ENCODE measurements around the gene RBMS1.
A peak's percentile ranks its signal among the peaks of the same experiment; 100 is the strongest.

The RBMS1 gene

DNA sequence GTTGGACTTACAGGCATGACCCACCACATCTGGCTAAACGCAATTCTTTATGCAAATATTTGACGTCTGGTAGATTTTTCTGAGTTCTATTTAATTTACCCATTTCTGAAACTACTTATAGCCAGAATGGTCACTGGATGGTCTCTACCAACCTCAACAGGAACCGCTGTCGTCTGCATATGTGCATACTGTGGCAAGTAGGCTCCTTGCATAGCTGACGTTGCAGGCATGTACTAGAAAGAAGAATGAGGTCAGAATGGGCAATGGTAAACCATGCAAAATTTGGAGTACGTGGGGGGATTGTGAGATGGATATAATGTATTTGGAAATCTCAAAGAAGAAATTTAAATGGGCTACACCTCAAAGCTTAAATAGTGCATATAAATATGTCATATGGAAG lies 216.5 kb downstream of the RBMS1 start:
- DNase-seq (ENCODE audit: low read depth) = no peak

DNA sequence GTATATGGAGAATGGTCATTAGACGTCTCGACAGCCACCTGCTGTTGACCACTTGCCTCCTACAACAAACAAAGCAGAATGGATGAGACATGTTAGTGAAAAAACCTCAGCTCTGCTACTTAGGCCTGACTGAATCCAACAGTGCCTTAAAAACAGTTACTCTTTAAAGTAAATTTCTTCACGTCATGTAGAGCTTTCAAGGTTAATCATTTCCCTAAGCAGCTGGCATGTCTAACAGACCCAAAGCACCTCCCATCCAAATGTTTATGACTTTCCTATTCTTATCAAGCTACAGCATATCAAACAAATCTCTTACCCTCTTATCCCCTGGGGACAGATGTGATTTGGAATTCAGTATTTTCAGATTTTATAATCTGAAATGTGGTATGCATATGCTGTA lies 218.0 kb downstream of the RBMS1 start:
- no peak for DNase-seq (ENCODE audit: low read depth)

DNA sequence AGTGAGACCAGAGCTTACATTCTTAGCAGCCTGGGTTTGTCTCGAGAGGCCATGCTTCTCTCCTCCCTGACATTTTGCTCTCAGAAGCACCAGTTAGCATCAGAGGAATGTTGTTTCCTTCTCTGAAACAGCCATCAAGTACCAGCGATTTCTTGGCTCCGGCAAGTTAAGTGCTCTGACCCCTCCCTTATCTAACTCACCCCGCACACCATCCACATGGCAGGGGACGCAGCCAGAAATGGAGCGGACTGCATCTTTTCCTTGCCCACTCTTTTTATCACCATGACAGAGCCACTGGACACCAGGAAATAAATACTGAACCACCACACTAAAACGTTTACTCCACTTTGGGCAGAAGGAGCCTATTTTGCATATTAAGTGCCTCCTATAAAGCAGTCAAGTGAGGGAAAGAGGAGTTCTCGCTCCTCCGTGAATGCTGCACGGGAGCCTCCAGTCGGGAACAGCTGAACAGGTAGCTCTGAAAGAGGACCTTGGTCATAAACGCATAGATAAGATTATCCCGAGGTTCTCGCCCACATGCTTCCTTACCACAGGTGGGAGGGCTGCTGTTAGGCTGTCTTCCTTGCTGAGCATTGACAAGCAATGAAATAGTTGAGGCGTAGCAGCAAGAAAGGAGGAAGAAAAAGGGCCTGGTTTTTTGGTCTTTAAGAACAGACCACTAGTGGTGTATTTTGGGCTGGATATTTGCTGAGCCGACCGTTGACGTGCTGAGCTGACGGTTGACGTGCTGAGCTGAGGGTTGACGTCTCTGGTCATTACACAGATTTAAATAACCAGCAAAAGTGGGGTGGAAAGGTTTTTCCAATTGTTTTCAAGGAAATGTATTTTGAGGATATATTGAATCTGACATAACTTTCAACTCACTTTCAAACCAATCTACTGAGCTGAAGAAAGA lies 222.2 kb downstream of the RBMS1 start:
- no peak for DNase-seq (ENCODE audit: low read depth)

DNA sequence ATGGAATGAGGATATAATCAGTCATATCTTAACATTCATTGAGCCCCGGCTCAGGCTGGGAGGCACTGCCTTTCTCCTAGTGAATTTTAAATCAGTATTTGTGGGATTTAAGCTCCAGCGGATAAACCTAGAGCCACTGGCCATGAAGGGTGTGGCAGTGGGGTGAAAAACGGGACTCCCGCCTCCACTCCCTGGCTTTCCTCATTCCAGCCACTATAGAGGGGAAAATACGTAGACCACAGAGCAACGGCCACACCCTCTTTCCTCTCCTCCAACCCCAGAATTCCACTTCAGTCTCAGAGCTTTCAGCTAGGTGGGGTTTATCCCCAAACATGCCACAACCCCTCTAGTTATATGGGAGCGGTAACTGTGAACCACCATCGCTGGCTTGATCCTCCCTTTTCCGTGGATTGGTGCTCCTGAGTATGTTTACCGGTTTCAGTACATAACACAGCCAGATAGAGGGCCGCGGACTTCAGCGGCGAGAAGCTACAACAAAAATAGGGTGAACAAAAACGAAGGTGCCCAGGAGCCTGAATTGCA lies 223.0 kb downstream of the RBMS1 start:
- no peak for DNase-seq (ENCODE audit: low read depth)

DNA sequence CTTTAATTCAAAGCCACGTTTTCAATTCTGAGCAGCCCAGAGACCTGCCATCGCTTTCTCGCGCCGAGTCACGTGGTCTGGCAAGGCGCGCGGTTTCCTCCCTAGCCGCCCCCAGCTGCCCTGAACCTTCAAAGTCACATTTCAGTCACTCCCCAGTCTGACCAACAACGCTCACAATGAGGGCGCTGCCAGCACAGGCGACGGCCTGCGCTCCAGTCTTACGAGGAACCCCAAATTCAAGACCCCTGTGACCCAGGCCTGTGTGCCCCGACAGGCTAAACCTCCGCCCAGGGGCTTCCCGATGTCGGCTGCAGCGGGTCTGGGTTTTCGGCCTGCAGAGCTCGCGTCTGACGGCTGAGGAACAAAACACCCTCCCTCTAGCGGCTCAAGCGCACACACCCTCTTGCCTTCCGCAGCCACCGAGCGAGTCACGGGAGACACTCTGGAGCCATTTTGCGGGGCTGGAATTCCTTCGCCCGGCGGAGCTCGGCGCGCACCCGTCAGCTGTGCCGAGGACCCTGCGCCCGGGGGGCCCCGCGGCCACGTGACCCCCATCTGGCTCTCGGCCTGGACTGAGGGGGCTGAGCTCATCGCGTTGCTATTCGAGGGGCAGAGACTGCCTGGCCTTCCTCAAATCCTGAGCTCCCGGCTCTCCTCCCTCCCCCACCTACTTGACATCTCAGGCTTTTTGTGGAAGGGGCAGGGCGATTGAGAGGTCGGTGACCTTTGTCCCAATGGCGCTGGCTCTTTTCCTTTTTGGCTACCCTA lies 223.6 kb downstream of the RBMS1 start:
- peak; percentile 88 for DNase-seq (ENCODE audit: low read depth)

DNA sequence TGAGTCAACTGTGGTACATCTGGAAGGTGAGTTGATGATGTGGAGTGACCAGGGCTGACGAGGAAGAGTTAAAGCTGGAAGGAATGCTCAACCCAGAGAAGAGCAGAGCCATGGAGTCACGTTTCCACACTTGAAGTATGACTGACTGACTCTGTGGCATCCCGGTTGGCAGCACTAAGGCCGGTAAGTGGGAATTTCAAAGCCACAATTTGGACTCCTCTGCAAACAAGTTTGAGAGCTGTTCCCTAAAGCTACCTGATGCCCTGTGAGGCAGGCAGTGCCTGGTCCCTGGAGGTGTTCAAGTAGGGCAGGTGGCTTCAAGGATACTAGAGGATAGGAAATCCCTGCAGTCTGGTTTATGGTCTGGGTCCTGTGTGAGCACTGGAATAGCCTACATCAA lies 224.2 kb downstream of the RBMS1 start:
- DNase-seq (ENCODE audit: low read depth) = peak; percentile 24

DNA sequence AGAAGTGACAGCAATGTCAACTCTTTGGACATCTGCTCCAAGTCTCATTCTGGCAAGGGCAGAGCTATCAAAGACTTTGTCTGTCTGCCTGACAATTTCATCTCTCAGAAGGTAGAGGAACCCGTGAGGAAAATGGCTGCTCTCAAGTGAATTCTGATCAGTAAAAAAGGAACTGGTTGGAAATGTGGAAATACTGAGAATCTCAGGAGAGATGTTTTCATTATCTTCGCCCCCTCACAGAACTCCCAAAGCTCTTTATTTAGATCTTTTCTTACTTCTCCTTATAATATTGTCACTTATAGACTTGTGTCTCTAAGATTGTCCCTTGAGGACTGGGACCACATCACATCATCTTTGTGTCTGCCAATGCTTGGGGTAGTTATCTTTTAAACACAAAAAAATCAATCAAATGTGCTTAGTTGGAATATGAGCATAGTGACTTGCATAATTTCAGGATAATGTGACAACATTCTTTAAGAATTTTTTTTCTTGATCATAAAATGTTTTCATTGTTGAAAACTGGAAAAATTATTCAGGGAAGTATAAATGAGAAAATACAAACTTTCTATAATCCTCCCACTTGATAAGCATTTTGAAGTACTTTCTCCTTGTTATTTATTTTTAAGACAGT lies 225.3 kb downstream of the RBMS1 start:
- DNase-seq (ENCODE audit: low read depth) = no peak

DNA sequence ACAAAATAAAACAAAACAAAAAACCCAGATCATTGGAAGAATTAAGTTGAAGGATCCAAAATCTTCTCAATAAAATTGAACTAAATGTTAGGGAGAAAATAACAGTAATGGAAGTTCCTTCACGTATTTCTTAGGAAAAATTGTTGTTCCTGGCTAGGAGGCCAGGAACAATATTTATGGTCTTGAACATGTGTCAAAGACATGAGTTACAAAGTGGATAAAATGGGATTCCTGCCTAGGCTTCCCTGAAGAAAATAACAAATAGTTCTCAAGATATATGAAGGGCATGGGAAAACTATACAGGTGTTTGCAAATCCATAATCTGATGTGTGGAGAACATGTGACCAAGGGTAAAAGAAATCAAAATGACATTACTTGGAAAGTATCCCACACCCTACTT lies 225.9 kb downstream of the RBMS1 start:
- no peak for DNase-seq (ENCODE audit: low read depth)

DNA sequence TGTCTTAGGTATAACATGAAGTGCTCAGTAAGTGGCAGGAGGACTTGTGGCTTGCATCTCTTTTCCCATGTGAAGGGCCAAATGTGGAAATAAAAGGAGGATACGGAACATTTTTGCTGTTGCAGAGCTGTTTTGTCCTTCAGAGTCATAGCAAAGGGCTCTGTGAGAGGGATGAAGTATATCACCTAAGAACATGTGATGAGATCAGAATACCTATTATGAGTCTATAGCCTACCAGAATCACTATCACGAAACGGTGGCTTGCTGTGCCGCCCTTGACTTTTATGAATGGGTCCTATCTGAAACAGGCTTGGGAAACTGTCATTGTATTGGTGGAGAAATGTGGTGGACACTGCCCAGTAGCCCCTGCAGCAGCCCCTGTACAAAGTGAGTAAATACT lies 226.6 kb downstream of the RBMS1 start:
- no peak for DNase-seq (ENCODE audit: low read depth)

DNA sequence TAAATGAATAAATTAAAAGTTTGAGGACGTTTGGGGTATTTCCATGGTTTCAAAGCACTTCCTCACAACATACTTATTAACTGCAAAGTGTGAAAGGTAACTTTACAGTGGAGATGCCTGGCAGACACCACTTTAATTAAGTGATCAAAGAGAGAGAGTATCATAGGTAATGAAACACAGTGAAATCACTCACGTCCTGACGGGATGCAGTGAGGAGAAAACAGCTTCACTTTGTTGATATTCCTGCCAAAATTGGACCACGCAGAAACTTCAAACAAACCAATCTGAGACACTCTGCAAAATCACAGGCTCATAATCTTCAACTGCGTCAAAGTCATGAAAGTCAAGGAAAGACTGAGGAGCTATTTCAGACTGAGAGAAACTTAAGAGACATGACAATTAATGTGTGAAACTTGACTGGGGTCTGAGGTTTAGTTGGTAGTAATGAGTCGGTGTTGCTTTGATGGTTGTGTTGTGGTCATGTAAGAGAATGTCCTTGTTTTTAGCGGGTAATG lies 227.5 kb downstream of the RBMS1 start:
- DNase-seq (ENCODE audit: low read depth) = no peak

DNA sequence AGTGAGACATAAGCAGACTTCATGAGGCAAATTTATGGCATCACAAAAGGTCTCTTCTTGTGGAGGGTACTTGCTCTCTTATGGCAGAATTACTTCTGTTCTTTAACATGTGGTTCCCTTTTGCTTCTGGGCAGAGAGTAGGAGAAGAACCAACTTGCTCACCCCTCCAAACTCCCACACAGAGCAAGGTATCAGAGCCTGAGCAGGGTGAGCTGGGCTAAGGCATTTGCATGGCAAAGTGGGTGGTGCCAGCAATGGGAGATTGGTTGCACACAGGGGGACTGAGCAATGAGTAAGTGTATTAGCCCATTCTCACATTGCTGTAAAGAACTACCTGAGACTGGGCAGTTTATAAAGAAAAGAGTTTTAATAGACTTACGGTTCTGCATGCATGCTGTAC lies 229.3 kb downstream of the RBMS1 start:
- no peak for DNase-seq (ENCODE audit: low read depth)

DNA sequence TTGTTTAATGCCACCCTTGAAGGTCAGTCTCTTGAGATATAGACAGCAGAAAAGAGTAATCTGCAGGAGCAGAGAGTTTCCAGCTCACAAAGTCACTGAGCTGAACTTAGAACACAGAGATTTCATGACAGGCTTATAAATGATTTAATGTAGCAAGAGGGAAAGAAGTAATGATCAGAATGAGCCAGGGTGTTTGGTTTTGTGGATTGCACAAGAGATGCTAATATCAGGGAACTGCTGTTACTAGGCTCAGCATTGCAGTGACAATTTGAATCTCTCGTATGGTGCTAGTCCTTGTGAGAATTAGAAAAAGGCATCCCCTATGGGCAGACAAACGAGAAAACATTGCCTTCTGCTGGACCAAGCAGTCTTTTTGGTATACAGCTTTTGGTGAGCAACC lies 231.9 kb downstream of the RBMS1 start:
- DNase-seq (ENCODE audit: low read depth) = no peak

DNA sequence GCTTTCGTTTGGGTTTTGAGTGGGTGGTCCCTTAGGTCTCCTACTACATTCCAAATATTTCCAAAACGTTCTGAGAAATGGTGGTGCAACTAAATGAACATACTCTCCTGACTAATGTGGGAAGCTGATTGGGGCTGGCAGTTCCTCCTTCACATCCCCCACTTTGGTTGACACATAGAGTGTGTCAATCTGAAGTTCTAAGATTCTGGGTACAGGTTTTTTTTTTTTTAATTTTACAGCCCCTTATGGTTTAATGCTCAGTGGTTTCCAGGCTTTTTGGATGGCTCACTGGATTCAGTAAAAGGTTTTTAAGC lies 235.2 kb downstream of the RBMS1 start:
- no peak for DNase-seq (ENCODE audit: low read depth)

DNA sequence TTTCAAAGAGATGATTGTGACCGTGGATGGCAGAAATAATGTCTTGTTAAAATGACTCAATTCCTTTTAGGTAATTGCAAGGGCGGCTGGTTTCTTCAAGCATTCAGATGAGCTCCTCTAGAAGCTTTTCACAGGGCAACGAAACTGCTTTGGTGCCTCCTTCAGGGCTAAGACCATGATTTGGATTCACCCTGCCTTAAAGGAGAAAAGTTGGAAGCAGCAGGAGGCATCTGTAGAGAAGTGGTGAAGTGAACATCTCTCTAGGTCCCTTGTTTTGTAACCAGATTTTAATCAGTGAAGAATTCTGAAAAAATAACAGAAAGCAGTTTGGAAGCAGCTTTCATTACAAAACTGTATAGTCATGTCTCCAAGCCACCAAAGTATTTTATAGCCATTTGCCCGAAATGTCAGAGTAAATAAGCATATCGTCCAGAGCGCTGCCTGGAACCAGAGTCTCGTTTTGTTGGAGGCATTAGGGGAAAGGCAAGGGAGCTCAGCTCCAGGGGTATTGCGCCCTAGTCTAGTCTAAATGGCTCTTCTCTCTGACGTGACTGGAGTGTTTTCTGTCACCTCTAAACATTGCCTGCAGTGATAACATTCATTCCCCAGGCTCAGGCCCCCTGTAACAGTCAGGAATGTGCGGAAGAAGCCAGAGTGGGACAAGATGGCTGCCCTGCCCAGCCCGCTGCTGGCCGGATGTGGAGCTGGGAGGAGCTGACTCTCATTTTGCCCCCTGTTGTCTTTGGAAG lies 235.7 kb downstream of the RBMS1 start:
- DNase-seq (ENCODE audit: low read depth) = peak; percentile 59

DNA sequence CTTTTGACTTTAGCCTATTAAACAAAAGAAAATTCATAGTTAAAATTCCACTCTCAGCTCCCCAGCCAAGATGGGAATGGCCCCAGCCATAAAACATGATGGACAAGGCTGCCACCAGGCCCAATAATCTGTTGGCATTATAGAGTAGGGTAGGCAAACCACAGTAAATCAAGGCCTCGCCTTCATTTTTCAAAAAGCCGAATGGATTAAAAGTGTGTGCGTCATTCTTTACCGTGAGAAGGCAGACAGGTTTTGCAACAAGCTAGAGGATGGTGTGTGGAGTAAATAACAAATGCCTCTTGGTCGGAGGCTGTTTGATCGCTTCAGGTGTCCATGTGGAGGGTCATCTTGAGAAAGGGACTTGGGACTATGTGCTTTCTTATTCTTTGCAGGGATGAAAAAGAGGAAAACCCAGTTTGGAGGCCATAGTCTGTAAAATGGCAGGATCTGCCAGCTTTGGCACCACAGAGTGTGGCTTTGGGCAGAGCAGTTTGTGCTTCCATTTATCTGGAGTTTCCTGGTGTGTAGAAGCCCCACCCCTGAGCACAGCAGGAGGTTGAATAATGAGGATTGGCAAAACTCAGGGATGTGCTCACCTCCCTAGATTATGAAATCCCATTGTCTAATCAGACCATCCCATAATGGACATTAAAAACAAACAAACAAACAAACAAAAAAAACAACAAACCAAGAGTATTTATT lies 236.4 kb downstream of the RBMS1 start:
- no peak for DNase-seq (ENCODE audit: low read depth)

DNA sequence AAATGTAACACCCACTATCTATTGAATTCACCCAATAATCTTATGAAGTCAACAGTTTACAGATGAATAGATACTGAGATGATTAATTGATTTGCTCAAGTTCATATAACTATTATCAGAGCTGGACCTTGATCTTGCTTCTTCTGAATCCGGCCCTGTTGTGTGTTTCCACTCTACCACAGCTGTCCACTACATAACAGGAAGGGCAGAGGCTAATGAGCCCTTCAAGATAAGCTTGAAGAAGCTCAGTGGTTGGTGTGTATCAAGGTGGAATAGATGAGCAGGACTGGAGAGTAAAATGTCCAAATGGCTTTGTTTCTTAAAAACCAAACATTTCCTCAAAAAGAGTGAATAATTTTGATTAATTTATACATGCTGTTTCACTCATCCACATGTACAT lies 237.1 kb downstream of the RBMS1 start:
- DNase-seq (ENCODE audit: low read depth) = no peak

DNA sequence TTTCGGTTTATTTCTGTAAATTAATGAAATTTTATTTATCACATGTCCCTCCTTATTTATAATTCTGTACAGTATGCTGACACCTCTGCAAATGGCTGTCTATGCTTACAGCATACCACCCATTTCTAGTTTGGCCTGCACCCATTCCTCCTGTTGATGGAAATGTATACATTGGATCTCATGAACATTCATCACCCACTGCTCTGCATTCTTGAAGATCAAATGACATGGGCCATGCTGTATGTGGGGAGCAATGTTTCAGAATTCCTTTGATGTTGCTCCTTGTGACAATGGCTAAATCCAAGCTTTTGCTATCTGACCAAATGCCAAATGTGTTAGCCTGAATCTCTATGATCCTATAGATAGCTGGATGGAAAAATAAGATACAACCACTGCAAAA lies 238.2 kb downstream of the RBMS1 start:
- no peak for DNase-seq (ENCODE audit: low read depth)

DNA sequence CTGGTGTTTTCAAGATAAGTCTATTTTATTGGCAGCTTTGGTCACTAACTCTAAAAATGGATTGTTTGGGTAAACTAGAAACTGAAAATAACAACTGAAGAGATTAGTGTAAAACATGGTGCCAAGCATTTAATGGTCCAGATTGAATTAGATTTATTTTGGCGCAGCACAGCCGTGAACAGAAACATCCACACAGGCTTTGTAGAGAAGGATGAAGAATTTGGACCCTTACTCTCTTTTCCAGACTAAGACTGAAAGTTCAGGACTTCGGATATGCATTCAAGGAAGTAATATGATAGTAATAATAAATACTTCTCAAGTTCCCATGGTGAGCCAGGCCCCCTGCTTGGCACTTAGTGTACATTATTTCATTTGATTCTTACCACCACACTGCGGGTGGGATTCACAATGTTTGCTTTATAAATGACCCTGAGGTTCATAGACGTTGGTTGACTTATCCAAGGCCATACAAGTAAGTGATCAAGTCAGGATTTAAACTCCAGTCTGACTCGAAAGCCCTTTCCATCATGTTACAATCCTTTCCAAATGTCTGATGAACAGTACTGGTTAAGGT lies 239.3 kb downstream of the RBMS1 start:
- DNase-seq (ENCODE audit: low read depth) = no peak

DNA sequence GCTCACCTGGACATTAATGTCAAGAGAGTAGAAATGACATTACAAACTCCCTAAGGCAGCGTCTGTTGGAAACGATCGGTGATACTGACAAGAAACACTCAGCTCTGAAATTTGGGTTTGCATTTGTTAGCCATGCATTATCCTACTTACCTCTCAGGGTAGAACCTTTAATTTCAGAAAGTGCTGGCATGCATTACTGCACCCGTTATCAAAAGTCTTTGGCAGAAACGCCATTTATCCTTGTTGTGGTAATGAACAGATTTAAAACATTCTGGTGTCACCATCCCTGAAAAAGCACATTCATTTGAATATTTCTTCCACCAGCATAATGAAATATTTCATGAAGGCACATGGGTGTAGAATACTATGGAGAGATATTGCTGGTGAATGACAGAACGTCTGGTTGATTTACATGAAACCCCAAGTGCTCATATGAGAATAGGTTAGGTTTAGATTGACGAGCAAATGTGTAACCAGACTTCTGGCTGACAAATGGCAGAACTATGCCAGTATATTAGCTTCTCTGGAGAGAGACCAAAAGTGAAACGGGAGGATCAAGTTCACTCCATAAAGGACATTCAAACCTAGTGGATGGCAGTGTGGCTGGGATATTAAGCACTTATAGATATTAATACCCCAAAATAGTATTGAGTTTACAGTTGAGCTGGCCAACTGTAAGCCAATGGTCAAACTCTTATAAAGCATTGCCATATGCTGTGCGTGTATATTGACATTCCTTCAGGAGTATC lies 240.0 kb downstream of the RBMS1 start:
- peak; percentile 34 for DNase-seq (ENCODE audit: low read depth)

DNA sequence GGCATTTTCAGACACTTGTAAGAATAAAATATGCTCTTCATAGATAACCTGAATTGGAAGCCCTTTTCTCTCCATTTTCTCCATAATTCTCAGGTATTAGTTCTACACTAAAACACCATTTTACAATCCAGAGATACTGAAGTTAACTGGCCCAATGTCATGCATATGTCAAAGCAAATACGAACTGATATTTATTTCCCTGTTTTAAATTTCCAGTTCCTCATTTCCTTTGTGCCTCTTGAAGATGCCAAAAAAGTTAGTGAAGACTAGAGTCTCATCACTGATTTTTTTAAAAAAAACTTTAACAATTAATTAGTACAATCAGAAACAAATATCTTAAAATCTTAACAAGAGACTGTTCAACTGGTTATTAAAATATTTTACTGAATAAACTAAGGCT lies 240.7 kb downstream of the RBMS1 start:
- DNase-seq (ENCODE audit: low read depth) = no peak

Data from fibroblast of gingiva (primary cell).